KMS-11 (cell line): ENCODE measurements around the gene PIWIL4.

Experiments
- H2AFZ ChIP-seq: fragments of 200-600 bp; sonication (generic); 2 replicates; pipeline ENCODE4 v1.6.1; 2016; ENCODE audit warnings: antibody characterized with exemption, mixed run types, low read depth
- H3K27ac ChIP-seq: fragments of 200-600 bp; sonication (generic); 2 replicates; pipeline ENCODE4 v1.6.1; 2016; ENCODE audit warnings: mild to moderate bottlenecking, mixed run types
- H3K27me3 ChIP-seq: fragments of 200-600 bp; sonication (generic); 2 replicates; pipeline ENCODE4 v1.6.1; 2017; ENCODE audit warnings: mild to moderate bottlenecking, low read depth, mixed run types, moderate library complexity; ENCODE audit not compliant: insufficient read depth
- H3K36me3 ChIP-seq: fragments of 200-600 bp; sonication (generic); 2 replicates; pipeline ENCODE4 v1.6.1; 2017; ENCODE audit warnings: mild to moderate bottlenecking, mixed run types; ENCODE audit not compliant: insufficient read depth
- H3K4me1 ChIP-seq: fragments of 200-600 bp; sonication (generic); 2 replicates; pipeline ENCODE4 v1.6.1; 2016; ENCODE audit warnings: mild to moderate bottlenecking, low read depth, mixed run types; ENCODE audit not compliant: poor library complexity, severe bottlenecking
- H3K4me2 ChIP-seq: fragments of 200-600 bp; sonication (generic); 2 replicates; pipeline ENCODE4 v1.7.0; 2016; ENCODE audit warnings: mild to moderate bottlenecking, mixed run types
- H3K4me3 ChIP-seq: fragments of 200-600 bp; sonication (generic); IDR thresholded peaks from 2 replicates; pipeline ENCODE4 v1.6.1; 2017; ENCODE audit warnings: low read depth, low read length, mixed read lengths; ENCODE audit not compliant: insufficient read depth
- H3K79me2 ChIP-seq: fragments of 200-600 bp; sonication (generic); 2 replicates; pipeline ENCODE4 v1.6.1; 2016; ENCODE audit warnings: low read depth, mixed run types; ENCODE audit not compliant: insufficient read depth
- H3K9ac ChIP-seq: fragments of 200-600 bp; sonication (generic); 2 replicates; pipeline ENCODE4 v1.6.1; 2016; ENCODE audit warnings: mild to moderate bottlenecking, mixed run types
- H4K20me1 ChIP-seq: fragments of 200-600 bp; sonication (generic); 2 replicates; pipeline ENCODE4 v1.6.1; 2016; ENCODE audit warnings: mild to moderate bottlenecking, mixed run types; ENCODE audit not compliant: insufficient read depth
- TF ChIP-seq, protein P1 (sequence below): fragments of 200-600 bp; sonication (generic); conservative IDR thresholded peaks from 2 replicates; pipeline ENCODE4 v1.6.1; 2017; ENCODE audit warnings: low read depth, mild to moderate bottlenecking, antibody characterized with exemption, low read length, moderate library complexity, mixed read lengths

The PIWIL4 gene

DNA sequence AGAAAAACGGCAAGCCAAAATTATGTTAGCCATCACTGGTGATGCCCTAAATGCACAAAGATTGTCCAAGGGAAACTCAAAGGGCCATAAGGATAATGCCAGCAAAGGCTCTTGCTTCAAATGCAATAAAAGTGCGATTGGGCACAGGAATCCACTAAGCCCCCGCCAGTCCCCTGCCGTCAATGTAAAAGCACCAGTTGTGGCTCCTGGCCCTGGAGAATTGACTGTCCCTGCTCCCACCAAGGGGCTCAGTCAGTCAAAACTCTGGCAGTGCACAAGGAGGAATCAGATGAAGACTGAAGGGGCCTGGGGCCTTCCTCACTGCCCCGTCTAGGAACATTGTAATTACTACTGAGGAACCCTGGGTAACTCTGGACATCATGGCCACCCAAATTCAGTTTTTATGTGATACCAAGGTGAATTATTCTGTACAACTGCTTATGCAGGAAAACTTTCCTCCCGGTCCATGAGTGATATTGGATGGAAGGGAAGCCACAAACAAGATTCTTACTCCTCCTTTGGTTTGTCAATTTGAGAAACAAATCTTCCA, 85.6 kb downstream of the PIWIL4 start:
- Histone ChIP-seq H3K36me3 (no peaks in the 10 kb centered on the region), H3K4me2 (no peak overlapping the region), H3K9ac (no peak overlapping the region), H2AFZ (no peak overlapping the region), H3K79me2 (no peaks in the 10 kb centered on the region), H3K27me3 (no peaks in the 10 kb centered on the region), H3K4me3 (no peak overlapping the region), H4K20me1 (no peaks in the 10 kb centered on the region), H3K4me1 (no peaks in the 10 kb centered on the region), H3K27ac (no peak overlapping the region)
- TF ChIP-seq, protein P1, sequence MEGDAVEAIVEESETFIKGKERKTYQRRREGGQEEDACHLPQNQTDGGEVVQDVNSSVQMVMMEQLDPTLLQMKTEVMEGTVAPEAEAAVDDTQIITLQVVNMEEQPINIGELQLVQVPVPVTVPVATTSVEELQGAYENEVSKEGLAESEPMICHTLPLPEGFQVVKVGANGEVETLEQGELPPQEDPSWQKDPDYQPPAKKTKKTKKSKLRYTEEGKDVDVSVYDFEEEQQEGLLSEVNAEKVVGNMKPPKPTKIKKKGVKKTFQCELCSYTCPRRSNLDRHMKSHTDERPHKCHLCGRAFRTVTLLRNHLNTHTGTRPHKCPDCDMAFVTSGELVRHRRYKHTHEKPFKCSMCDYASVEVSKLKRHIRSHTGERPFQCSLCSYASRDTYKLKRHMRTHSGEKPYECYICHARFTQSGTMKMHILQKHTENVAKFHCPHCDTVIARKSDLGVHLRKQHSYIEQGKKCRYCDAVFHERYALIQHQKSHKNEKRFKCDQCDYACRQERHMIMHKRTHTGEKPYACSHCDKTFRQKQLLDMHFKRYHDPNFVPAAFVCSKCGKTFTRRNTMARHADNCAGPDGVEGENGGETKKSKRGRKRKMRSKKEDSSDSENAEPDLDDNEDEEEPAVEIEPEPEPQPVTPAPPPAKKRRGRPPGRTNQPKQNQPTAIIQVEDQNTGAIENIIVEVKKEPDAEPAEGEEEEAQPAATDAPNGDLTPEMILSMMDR = no peak

- no peaks in the 10 kb centered on the region for H3K79me2 ChIP-seq
- no peaks in the 10 kb centered on the region for H3K27me3 ChIP-seq
- no peak overlapping the region for H3K4me2 ChIP-seq
- no peaks in the 10 kb centered on the region for H3K4me1 ChIP-seq
- no peaks in the 10 kb centered on the region for H4K20me1 ChIP-seq
- no peak overlapping the region for H3K4me3 ChIP-seq
- H3K9ac ChIP-seq = no peak overlapping the region
- no peak overlapping the region for H3K27ac ChIP-seq
- no peak overlapping the region for H2AFZ ChIP-seq
- no peaks in the 10 kb centered on the region for H3K36me3 ChIP-seq
- TF ChIP-seq, protein P1 = no peak
Observed at GRCh38 chr11:94653561-94653960, 86.4 kb downstream of the PIWIL4 start.

DNA sequence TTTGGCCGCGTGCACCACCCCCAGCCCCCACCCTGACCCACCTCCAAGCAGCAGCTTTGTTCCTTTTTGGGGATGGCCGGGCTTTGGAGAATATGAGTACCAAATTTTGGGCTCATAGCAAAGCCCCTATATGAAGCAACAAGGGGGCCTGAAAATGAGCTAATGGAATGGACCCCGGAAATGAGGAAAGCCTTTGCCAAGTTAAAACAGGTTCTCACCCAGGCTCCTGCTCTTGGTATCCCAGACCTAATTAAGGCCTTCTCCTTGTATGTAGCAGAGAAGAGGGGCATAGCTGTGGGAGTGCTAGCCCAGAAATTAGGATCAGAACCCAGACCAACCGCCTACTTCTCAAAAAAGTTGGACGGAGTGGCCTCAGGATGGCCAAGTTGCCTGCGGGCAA, 87.0 kb downstream of the PIWIL4 start:
- no peaks in the 10 kb centered on the region for H3K27me3 ChIP-seq
- TF ChIP-seq, protein P1 = no peak
- H3K36me3 ChIP-seq = no peaks in the 10 kb centered on the region
- H3K27ac ChIP-seq = no peak overlapping the region
- no peak overlapping the region for H2AFZ ChIP-seq
- H3K4me3 ChIP-seq = no peak overlapping the region
- H4K20me1 ChIP-seq = no peaks in the 10 kb centered on the region
- H3K4me1 ChIP-seq = no peaks in the 10 kb centered on the region
- H3K79me2 ChIP-seq = no peaks in the 10 kb centered on the region
- H3K9ac ChIP-seq = no peak overlapping the region
- no peak overlapping the region for H3K4me2 ChIP-seq

- Histone ChIP-seq H3K36me3 (no peaks in the 10 kb centered on the region), H2AFZ (no peak overlapping the region), H3K27me3 (no peaks in the 10 kb centered on the region), H3K4me3 (no peak overlapping the region), H3K4me1 (no peaks in the 10 kb centered on the region), H3K79me2 (no peaks in the 10 kb centered on the region), H3K4me2 (no peak overlapping the region), H3K27ac (no peak overlapping the region), H3K9ac (no peak overlapping the region), H4K20me1 (no peaks in the 10 kb centered on the region)
- TF ChIP-seq, protein P1 = no peak
Observed at GRCh38 chr11:94655291-94655690, 88.1 kb downstream of the PIWIL4 start.

DNA sequence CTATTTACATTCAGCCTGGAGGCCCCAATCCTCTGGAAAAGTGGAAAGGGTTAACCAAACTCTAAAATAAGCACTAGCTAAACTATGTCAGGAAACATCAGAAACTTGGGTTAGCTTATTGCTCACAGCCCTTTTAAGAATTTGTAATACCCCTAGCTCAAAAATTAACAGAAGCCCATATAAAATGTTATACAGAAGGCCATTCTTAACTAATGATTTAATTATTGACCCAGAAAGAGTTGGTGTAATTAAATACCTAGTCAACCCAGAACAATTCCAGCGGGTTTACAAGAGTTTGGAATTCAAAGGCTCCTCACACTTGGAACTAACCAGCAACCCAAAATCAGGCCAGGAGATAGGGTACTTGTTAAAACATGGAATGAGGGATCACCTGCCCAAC, 88.8 kb downstream of the PIWIL4 start:
- H3K36me3 ChIP-seq = no peaks in the 10 kb centered on the region
- no peak overlapping the region for H3K27ac ChIP-seq
- H3K4me1 ChIP-seq = no peaks in the 10 kb centered on the region
- H4K20me1 ChIP-seq = no peaks in the 10 kb centered on the region
- TF ChIP-seq, protein P1 = no peak
- H3K79me2 ChIP-seq = no peaks in the 10 kb centered on the region
- no peak overlapping the region for H3K9ac ChIP-seq
- H3K4me2 ChIP-seq = no peak overlapping the region
- H3K4me3 ChIP-seq = no peak overlapping the region
- no peaks in the 10 kb centered on the region for H3K27me3 ChIP-seq
- no peak overlapping the region for H2AFZ ChIP-seq
